K562 (cell line): ENCODE measurements around the gene TMEM131L. TPM values are rescaled to one million over a fixed set of nuclear protein-coding genes. Genes with fewer than 3 reads are reported as not detected.

Experiments
- ATAC-seq: fragments of 200-7000 bp; cut with Tn5 transposase; 3 replicates; pipeline ENCODE4 v1.9.1; 2020; ENCODE audit warnings: moderate library complexity
- BruUV-seq: library from RNA; stranded (reverse); fragments of 400-500 nt; replicated peaks from 2 replicates; lab custom pipeline; 2021; lab: Mats Ljungman, UMichigan
- CTCF ChIA-PET: fragments of 300-600 bp; formaldehyde crosslinking; extraction: SDS; loops from one replicate; lab custom pipeline; 2021; ENCODE audit warnings: low intra/inter-chr PET ratio; lab: Yijun Ruan, JAX
- POLR2A ChIA-PET: fragments of 300-600, 350-650 bp; sonication (Branson Sonifier 250); formaldehyde crosslinking; extraction: SDS; loops from one replicate; lab custom pipeline; 2021; ENCODE audit warnings: antibody characterized with exemption, inconsistent platforms; lab: Yijun Ruan, JAX
- DNase-seq, 4 experiments: peaks; one replicate each; pipeline versions ENCODE4 v3.0.0 to v3.0.0-alpha.2; 2011 to 2018; ENCODE audit warnings: low spot score in 3 of 4, mixed read lengths in 3 of 4; ENCODE audit errors: extremely low read depth in 1 of 4
- FAIRE-seq: peaks from 2 replicates; lab custom pipeline; 2011; peaks lifted over from hg19 to GRCh38; lab: Jason Lieb, UNC
- H2AFZ ChIP-seq: 2 replicates; pipeline ENCODE4 v1.6.0; 2011; ENCODE audit warnings: low read depth, low read length, control low read depth, inconsistent platforms
- H3K27ac ChIP-seq: fragments of 200-600 bp; 3 replicates; pipeline ENCODE4 v1.8.0; 2011; ENCODE audit warnings: low read depth, mild to moderate bottlenecking, control low read depth, inconsistent platforms, low read length, moderate library complexity, mixed read lengths; ENCODE audit errors: extremely low read depth
- H3K27me3 ChIP-seq, 2 experiments: fragments of 300-600 bp in 1 of 2; 2 replicates in 1 of 2; 3 replicates in 1 of 2; pipeline versions ENCODE4 v1.6.0 to v1.8.0; 2011; ENCODE audit warnings: inconsistent platforms in 2 of 2, low read length in 2 of 2, mild to moderate bottlenecking in 1 of 2, mixed read lengths in 1 of 2, moderate library complexity in 1 of 2; ENCODE audit not compliant: control insufficient read depth in 2 of 2, insufficient read depth in 2 of 2
- H3K36me3 ChIP-seq: fragments of 300-600 bp; 3 replicates; pipeline ENCODE4 v1.8.0; 2011; ENCODE audit warnings: mild to moderate bottlenecking, low read length, inconsistent platforms; ENCODE audit not compliant: control insufficient read depth, insufficient read depth
- H3K4me1 ChIP-seq, 2 experiments: fragments of 200-600 bp in 1 of 2; replicated peaks in 1 of 2; 2 replicates in 1 of 2; 3 replicates in 1 of 2; pipeline versions ENCODE4 v1.5.1 to v1.8.0; 2011; ENCODE audit warnings: inconsistent platforms in 2 of 2, low read length in 2 of 2, mild to moderate bottlenecking in 1 of 2, mixed read lengths in 1 of 2, moderate library complexity in 1 of 2; ENCODE audit not compliant: control insufficient read depth in 2 of 2, insufficient read depth in 2 of 2
- H3K4me2 ChIP-seq: 2 replicates; pipeline ENCODE4 v1.6.1; 2011; ENCODE audit warnings: low read length, control low read depth, inconsistent platforms, mixed read lengths; ENCODE audit not compliant: insufficient read depth
- H3K4me3 ChIP-seq: fragments of 200-600 bp; sonication (generic), shearing (Covaris generic); 2 replicates; pipeline ENCODE4 v1.5.1; 2016; ENCODE audit warnings: control low read depth, inconsistent platforms
- H3K79me2 ChIP-seq: fragments of 200-600 bp; 3 replicates; pipeline ENCODE4 v1.8.0; 2011; ENCODE audit warnings: low read length, inconsistent platforms; ENCODE audit not compliant: control insufficient read depth, insufficient read depth
- H3K9ac ChIP-seq, 2 experiments: 2 replicates each; pipeline versions ENCODE4 v1.6.0 to v1.6.1; 2011; ENCODE audit warnings: low read depth in 2 of 2, low read length in 2 of 2, control low read depth in 1 of 2, inconsistent platforms in 1 of 2, mild to moderate bottlenecking in 1 of 2, mixed read lengths in 1 of 2; ENCODE audit not compliant: insufficient read depth in 1 of 2
- H3K9me1 ChIP-seq: one replicate; pipeline ENCODE4 v1.6.0; 2011; ENCODE audit warnings: inconsistent platforms, mild to moderate bottlenecking, low read length, moderate library complexity; ENCODE audit not compliant: control insufficient read depth, insufficient read depth
- H3K9me3 ChIP-seq: replicated peaks from 2 replicates; pipeline ENCODE4 v1.5.1; 2011; ENCODE audit warnings: low read depth, low read length, inconsistent platforms; ENCODE audit not compliant: control insufficient read depth, insufficient read depth
- H4K20me1 ChIP-seq: replicated peaks from 2 replicates; pipeline ENCODE4 v1.6.1; 2011; ENCODE audit warnings: low read length, inconsistent platforms, mixed read lengths; ENCODE audit not compliant: control insufficient read depth, insufficient read depth
- CBX1 ChIP-seq: sonication (generic); IDR thresholded peaks from 2 replicates; pipeline ENCODE4 v1.6.1; 2016; ENCODE audit warnings: antibody characterized with exemption, low read depth, mild to moderate bottlenecking
- DEAF1 ChIP-seq: fragments of 450-650 bp; formaldehyde crosslinking; IDR thresholded peaks from 2 replicates; pipeline ENCODE4 v1.4.0; 2020; ENCODE audit warnings: mild to moderate bottlenecking, moderate library complexity
- SETDB1 ChIP-seq: IDR thresholded peaks from one replicate; pipeline ENCODE4 v1.6.1; 2012; ENCODE audit warnings: low read length, control low read depth, inconsistent platforms
- ZNF133 ChIP-seq: fragments of 250-450 bp; sonication (Bioruptor Pico); IDR thresholded peaks from 2 replicates; pipeline ENCODE4 v1.4.0; 2020; ENCODE audit warnings: mild to moderate bottlenecking
- ZNF707 ChIP-seq: fragments of 250-450 bp; sonication (Bioruptor Pico); conservative IDR thresholded peaks from 2 replicates; pipeline ENCODE4 v1.8.0; 2022; ENCODE audit warnings: inconsistent platforms, mild to moderate bottlenecking, moderate library complexity
- WGBS: fragments of 100-300 bp; shearing (Covaris generic); methylation state at CpG from one replicate; pipeline ENCODE4 v1.1.6; 2016; ENCODE audit warnings: low coverage, mixed read lengths; ENCODE audit not compliant: insufficient coverage; ENCODE audit errors: missing lambda C conversion rate; 5-methylcytosine and 5-hydroxymethylcytosine counted together
- in situ Hi-C: fragments of 300-500 bp; cut with MboI; formaldehyde crosslinking; loops from 4 replicates; pipeline ENCODE4 v1.15.0; 2018; ENCODE audit warnings: inconsistent platforms, mixed read lengths
- intact Hi-C: fragments of 100-400 bp; cut with micrococcal nuclease; formaldehyde crosslinking; loops from 2 replicates; pipeline ENCODE4 v1.14.2; 2022
- polyA plus RNA-seq, 8 experiments: library from polyadenylated mRNA; depleted of rRNA in 4 of 8; stranded (reverse) in 5 of 8; unstranded in 3 of 8; fragments of >200 nt; fragmentation: Nextera tagmentation in 2 of 8; fragmentation: Illumina TruSeq in 1 of 8; extraction: Ambion mirVana in 2 of 8; extraction: Trizol in 1 of 8; gene quantifications; 2 replicates each; pipeline versions ENCODE4 v1.2.1 to v1.2.3, GENCODE V29; 2011 to 2014; ENCODE audit warnings: inconsistent platforms in 1 of 8, missing spikeins in 1 of 8
- total RNA-seq, 7 experiments: library from RNA; depleted of rRNA in 6 of 7; stranded (reverse); fragments of >200 nt in 6 of 7; fragmentation: Illumina TruSeq in 2 of 7; extraction: Trizol in 2 of 7; gene quantifications; 2 replicates each; pipeline versions ENCODE4 v1.2.1 to v1.2.3, GENCODE V29; 2011 to 2021; ENCODE audit warnings: low replicate concordance in 1 of 7

Gene TMEM131L
- total and polyA plus RNA-seq, 9 of the 15 experiments (the other 6 are each of a cell fraction or from before 2014, with no cell fraction given), result 1.2 to 20.8 (median 12.9) TPM

- CTCF ChIA-PET, result interaction anchor here (0.6 kb wide), 1 partner anchor 54 kb away, joined by 3 read pairs; no protein-coding TSS in a partner anchor
- POLR2A ChIA-PET, result no interaction called here
- Histone ChIP-seq H3K79me2 (no peaks in the 10 kb centered on the region), H3K36me3 (peaks cover 86% of the 10 kb centered on the region), H4K20me1 (no peaks in the 10 kb centered on the region), H3K27me3 (no peaks in the 10 kb centered on the region), H2AFZ (no peak overlapping the region), H3K9ac (no peak overlapping the region), H3K4me1 (no peaks in the 10 kb centered on the region), H3K4me3 (no peak overlapping the region), H3K27ac (no peak overlapping the region), H3K9me3 (no peaks in the 10 kb centered on the region), H3K4me2 (no peak overlapping the region), H3K9me1 (no peaks in the 10 kb centered on the region)
- no peak for FAIRE-seq
- DNase-seq, result no peak
- in situ Hi-C loops (no loop called here), intact Hi-C loops (no loop called here)
- no TSS peak for BruUV-seq
- TF ChIP-seq ZNF133 (CRISPR knock-in tag), result no peak
- no peak for TF ChIP-seq ZNF707 (CRISPR knock-in tag)
- no peak for TF ChIP-seq SETDB1
- no peak for TF ChIP-seq DEAF1 (CRISPR knock-in tag)
- TF ChIP-seq CBX1, result no peak
- no peak for ATAC-seq
- WGBS, result 92% methylated on average over 6 of the region's 6 CpGs
Measured at GRCh38 chr4:153618833-153619232, 152.7 kb downstream of the TMEM131L start.
